Fibroblast of gingiva (primary cell): Measurements from ENCODE around the gene LMBR1L.

Source experiments
- DNase-seq: peaks from one replicate; pipeline ENCODE4 v3.0.0-alpha.2; 2011; ENCODE audit warnings: low read depth

Gene LMBR1L

GRCh38 chr12:49121047-49121696, 10.5 kb upstream of the LMBR1L start:
- peak; percentile 62 for DNase-seq

GRCh38 chr12:49111206-49111605, 559 bp upstream of the LMBR1L start:
- DNase-seq: no peak

DNA sequence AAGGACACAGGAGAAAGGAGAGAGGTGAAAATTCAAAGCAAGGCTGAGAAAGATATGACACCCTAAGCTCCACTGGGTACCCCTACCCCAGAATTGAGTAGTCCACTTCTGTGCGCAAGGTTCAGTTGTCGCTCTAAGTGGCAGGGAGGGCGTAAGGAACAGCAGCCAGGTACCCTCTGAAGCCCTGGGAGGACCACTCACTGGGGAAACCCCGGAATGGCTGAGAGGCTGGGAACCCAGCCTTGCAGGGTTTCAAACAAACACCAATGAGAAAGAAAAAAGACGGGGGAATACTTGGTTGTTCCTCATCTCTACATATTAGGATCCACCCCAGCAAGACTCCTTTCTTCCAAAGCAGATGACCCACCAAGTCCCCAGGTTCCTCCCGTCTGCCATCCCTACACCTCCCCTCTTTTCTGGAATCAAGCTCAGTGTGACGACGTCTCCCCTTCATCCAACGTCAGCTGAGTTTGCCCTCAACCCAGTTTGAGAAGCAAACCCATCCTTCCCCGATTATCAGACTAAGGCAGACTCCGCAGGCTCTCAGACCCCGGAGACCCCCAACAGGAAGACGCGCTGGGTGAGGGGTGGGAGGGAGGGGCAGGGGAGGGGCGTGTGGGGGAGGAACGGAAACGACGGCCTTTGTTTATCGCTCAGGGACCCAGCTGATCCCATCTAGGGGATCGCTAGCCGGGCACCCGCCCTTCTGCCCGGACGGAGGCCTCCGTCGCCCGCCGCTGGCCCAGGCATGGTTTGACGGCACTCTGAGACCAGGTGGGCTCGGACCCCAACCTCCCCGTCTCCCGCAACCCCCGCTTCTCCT, 795 bp downstream of the LMBR1L start:
- no peak for DNase-seq

GRCh38 chr12:49108958-49109404, 1.7 kb downstream of the LMBR1L start:
- DNase-seq: no peak

GRCh38 chr12:49105504-49106084, 5.1 kb downstream of the LMBR1L start:
- no peak for DNase-seq

- no peak for DNase-seq
Observed at GRCh38 chr12:49104822-49105221, 5.8 kb downstream of the LMBR1L start.

DNA sequence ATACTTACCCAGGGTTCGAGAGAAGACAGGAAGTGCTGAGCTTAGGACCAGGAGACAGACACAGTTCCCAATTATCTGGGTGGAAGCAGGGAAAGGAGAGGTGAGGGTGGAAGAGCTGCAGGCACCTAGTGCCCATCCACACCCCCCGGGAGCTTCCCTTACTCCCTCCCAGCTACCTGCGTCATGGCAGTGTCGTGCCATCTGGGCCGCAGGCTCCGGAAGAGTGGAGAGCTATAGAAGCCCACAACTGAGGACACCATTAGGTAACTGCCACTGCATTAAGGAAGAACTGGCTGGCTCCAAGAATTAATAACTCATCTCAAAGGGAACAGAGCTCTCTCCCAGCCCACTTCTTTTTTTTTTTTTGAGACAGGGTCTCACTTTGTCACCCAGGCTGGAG, 10.3 kb downstream of the LMBR1L start:
- DNase-seq: no peak

DNA sequence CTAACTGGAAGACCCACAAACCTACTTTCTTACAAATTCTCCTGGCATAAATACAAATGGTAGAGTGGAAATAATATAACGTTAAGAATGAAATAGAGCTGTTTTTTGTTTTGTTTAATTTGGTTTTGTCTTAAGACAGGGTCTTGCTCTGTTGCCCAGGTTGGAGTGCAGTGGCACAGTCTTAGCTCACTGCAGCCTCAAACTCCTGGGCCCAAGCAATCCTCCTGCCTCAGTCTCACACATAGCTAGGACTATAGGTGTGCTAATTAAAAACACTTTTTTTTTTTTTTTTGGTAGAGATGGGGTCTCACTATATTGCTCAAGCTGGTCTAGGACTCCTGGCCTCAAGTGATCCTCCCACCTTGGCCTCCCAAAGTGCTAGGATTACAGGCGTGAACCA, 11.9 kb downstream of the LMBR1L start:
- DNase-seq: no peak

DNA sequence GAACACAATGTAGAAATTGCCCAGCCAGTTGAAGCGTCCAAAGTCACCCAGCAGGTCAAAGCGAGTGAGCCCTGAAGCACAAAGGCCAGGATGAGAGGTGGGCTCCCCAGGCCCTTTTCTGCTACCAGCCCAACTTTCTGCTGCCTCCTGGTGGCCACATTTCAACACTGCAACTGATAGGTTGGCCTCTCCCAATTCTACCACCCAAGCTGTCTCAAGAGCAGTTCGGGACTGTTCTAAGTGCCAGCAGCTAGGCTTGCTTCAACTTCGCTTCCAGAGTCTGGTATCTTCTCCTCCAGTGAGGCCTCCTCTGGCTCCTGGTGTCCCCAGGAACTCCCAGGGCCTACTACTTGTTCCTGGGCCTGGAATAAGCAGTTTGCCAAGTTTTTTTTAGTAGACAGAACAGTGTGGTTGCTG, 12.6 kb downstream of the LMBR1L start:
- no peak for DNase-seq

- no peak for DNase-seq
Observed at GRCh38 chr12:49097381-49097780, 13.3 kb downstream of the LMBR1L start.

GRCh38 chr12:49094975-49095365, 15.7 kb downstream of the LMBR1L start:
- DNase-seq: no peak

GRCh38 chr12:49094160-49094974, 16.3 kb downstream of the LMBR1L start, which contains the start of gene DHH:
DHH (minus strand) TSS chr12:49094801; CDS start chr12:49094512, 289 bp downstream.
- DNase-seq: no peak

- no peak for DNase-seq
Observed at GRCh38 chr12:49093792-49094159, 16.9 kb downstream of the LMBR1L start.

GRCh38 chr12:49092816-49093406, 17.7 kb downstream of the LMBR1L start:
- DNase-seq: no peak

GRCh38 chr12:49092086-49092815, 18.4 kb downstream of the LMBR1L start:
- no peak for DNase-seq

- no peak for DNase-seq
Observed at GRCh38 chr12:49091836-49092085, 18.9 kb downstream of the LMBR1L start.

DNA sequence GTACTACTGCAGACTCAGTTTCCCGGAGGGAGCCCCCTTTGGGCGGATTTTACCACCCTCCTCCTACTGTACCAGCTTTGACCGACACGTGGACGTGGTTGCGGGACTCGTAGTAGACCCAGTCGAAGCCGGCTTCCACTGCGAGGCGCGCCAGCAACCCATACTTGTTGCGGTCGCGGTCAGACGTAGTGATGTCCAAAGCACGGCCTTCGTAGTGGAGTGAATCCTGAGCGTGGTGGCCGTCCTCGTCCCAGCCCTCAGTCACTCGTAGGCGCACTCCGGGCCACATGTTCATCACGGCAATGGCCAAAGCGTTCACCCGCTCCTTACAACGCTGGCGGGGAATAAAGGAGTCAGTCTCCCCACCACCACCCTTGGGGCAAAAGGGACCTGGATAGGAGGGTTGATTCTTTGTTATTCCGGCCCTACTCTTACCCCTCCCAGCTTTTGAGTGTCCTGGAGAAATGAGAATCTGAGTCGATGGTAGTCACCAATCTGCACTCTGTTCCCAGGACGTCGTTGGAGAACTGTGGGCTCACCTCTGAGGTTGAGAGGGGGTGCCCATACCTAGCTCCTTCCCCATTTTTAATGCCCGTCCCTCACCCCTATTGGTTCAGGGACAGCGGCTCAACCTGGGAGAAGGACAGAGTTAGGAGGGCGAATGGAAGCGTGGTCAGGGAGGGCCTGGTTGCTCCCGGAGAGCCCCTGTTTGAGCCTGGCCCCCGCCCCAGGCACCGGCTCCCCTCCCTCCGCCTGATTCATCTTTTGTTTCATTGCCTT, 19.4 kb downstream of the LMBR1L start:
- no peak for DNase-seq

- peak; percentile 40 for DNase-seq
Observed at GRCh38 chr12:49089821-49090773, 20.6 kb downstream of the LMBR1L start.

- no peak for DNase-seq
Observed at GRCh38 chr12:49088932-49089330, 21.7 kb downstream of the LMBR1L start.
